Gastroesophageal sphincter (tissue), 4 donors: Measurements from ENCODE around the gene MCM3. TPM values are rescaled to one million over a fixed set of nuclear protein-coding genes. Genes with fewer than 3 reads are reported as not detected.

ENCODE experiments used
- ATAC-seq: fragments of 150-250 bp; one replicate; pipeline ENCODE4 v1.9.1; 2016; ENCODE audit warnings: mild to moderate bottlenecking, moderate library complexity
- H3K27ac ChIP-seq, 4 donors: fragments of 200-600 bp; sonication (generic) in 3 of 4; 1 replicate in 3 of 4; 2 replicates in 1 of 4; pipeline ENCODE4 v1.5.1; 2016 to 2019
- H3K27me3 ChIP-seq: fragments of 200-600 bp; sonication (generic); one replicate; pipeline ENCODE4 v1.5.1; 2019
- H3K36me3 ChIP-seq, 2 donors: fragments of 200-600 bp; sonication (generic); one replicate each; pipeline ENCODE4 v1.5.1; 2019; ENCODE audit warnings: control low read depth in 1 of 2
- H3K4me1 ChIP-seq, 3 donors: fragments of 200-600 bp; sonication (generic); 1 replicate in 2 of 3; 2 replicates in 1 of 3; pipeline ENCODE4 v1.5.1; 2016 to 2019; ENCODE audit warnings: control low read depth in 2 of 3
- H3K4me3 ChIP-seq, 2 donors: fragments of 200-600 bp; sonication (generic); one replicate each; pipeline ENCODE4 v1.5.1; 2019; ENCODE audit warnings: mild to moderate bottlenecking in 1 of 2, moderate library complexity in 1 of 2
- H3K9me3 ChIP-seq, 3 donors: fragments of 200-600 bp; sonication (generic); one replicate each; pipeline ENCODE4 v1.5.1; 2017 to 2019; ENCODE audit warnings: control low read depth in 2 of 3
- EP300 ChIP-seq: sonication (generic); formaldehyde crosslinking; IDR thresholded peaks from one replicate; pipeline ENCODE4 v1.6.1; 2017; ENCODE audit warnings: antibody characterized with exemption, mild to moderate bottlenecking
- POLR2A ChIP-seq, 2 donors: fragments of 450-650 bp; IDR thresholded peaks; one replicate each; pipeline ENCODE4 v1.6.1; 2017; ENCODE audit warnings: antibody characterized with exemption in 2 of 2, mild to moderate bottlenecking in 2 of 2, moderate library complexity in 1 of 2
- POLR2AphosphoS5 ChIP-seq: sonication (generic); formaldehyde crosslinking; IDR thresholded peaks from one replicate; pipeline ENCODE4 v1.6.1; 2017; ENCODE audit warnings: antibody characterized with exemption
- WGBS, 2 donors: methylation state at CpG; one replicate each; pipeline ENCODE4 v1.1.5; 2018; ENCODE audit warnings: low coverage in 1 of 2; 5-methylcytosine and 5-hydroxymethylcytosine counted together
- total RNA-seq, 4 donors: library from RNA; depleted of rRNA; stranded (reverse); fragments of >200 nt; gene quantifications; one replicate each; pipeline ENCODE4 v1.1.0, GENCODE V29; 2016
- TF ChIP-seq, protein P1 (sequence below), 4 experiments: fragments of 200-600 bp in 2 of 4; fragments of 450-650 bp in 2 of 4; sonication (generic) in 1 of 4; IDR thresholded peaks; one replicate each; pipeline ENCODE4 v1.5.1; 2017 to 2019; ENCODE audit warnings: antibody characterized with exemption in 4 of 4, mild to moderate bottlenecking in 2 of 4, moderate library complexity in 2 of 4

Gene MCM3
- total RNA-seq, 4 donors from 2014 or later, result 36.1 to 53.3 (median 45.4) TPM

DNA sequence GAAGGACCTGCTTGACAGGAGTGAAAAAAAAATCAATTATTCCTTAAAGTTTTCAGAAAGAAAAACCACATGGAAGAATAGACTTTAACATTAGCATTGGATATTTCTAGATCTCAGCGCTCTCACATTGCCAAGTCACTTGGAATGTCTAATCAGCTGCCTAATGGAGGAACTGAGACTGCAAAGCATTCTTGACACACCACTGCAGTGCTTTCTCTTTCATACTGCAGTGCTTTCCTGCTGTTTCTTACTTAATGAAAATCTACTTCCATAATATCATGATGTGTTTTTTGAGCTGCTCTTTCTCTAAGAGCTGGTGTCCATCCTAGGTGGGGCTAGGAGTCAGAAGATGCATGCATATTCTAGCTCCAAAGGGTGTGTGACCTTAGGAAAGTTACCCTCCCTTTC is 20.4 kb upstream of the MCM3 start:
- ATAC-seq, result peak; percentile 57
- Histone ChIP-seq H3K4me1 (peaks cover 4 to 22% (median 16%) of the 10 kb centered on the region in 3 donors), H3K27me3 (no peaks in the 10 kb centered on the region), H3K9me3 (no peaks in the 10 kb centered on the region), H3K36me3 (no peaks in the 10 kb centered on the region), H3K27ac (peak overlapping the region; percentile 45 to 74 (median 58)), H3K4me3 (no peak overlapping the region)
- TF ChIP-seq POLR2A (IDR thresholded peaks at IDR 0.05) (no peak), POLR2AphosphoS5 (peak; percentile 9), EP300 (no peak)
- TF ChIP-seq, protein P1, sequence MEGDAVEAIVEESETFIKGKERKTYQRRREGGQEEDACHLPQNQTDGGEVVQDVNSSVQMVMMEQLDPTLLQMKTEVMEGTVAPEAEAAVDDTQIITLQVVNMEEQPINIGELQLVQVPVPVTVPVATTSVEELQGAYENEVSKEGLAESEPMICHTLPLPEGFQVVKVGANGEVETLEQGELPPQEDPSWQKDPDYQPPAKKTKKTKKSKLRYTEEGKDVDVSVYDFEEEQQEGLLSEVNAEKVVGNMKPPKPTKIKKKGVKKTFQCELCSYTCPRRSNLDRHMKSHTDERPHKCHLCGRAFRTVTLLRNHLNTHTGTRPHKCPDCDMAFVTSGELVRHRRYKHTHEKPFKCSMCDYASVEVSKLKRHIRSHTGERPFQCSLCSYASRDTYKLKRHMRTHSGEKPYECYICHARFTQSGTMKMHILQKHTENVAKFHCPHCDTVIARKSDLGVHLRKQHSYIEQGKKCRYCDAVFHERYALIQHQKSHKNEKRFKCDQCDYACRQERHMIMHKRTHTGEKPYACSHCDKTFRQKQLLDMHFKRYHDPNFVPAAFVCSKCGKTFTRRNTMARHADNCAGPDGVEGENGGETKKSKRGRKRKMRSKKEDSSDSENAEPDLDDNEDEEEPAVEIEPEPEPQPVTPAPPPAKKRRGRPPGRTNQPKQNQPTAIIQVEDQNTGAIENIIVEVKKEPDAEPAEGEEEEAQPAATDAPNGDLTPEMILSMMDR (IDR thresholded peaks at IDR 0.05), result no peak
- 13 to 42% methylated on average over 1 of the region's 1 CpG for WGBS, 2 donors

GRCh38 chr6:52303178-52303577 is 18.6 kb upstream of the MCM3 start:
- Histone ChIP-seq H3K4me1 (peaks cover 4 to 22% (median 16%) of the 10 kb centered on the region in 3 donors), H3K27ac (no peak overlapping the region), H3K36me3 (no peaks in the 10 kb centered on the region), H3K4me3 (no peak overlapping the region), H3K9me3 (no peaks in the 10 kb centered on the region), H3K27me3 (no peaks in the 10 kb centered on the region)
- no peak for TF ChIP-seq POLR2A (IDR thresholded peaks at IDR 0.05)
- TF ChIP-seq EP300, result no peak
- no peak for TF ChIP-seq POLR2AphosphoS5
- TF ChIP-seq, protein P1 (IDR thresholded peaks at IDR 0.05), result no peak
- ATAC-seq, result no peak
- WGBS, 2 donors, result 67% methylated on average over 1 of the region's 1 CpG; no CpG with 5 or more reads in 1 of the 2 donors

GRCh38 chr6:52301326-52301725 is 16.8 kb upstream of the MCM3 start:
- TF ChIP-seq, protein P1 (IDR thresholded peaks at IDR 0.05), result no peak
- TF ChIP-seq POLR2A (IDR thresholded peaks at IDR 0.05), result no peak
- no peak for TF ChIP-seq POLR2AphosphoS5
- TF ChIP-seq EP300, result no peak

GRCh38 chr6:52300489-52300931 is 16.0 kb upstream of the MCM3 start:
- ATAC-seq, result no peak
- Histone ChIP-seq H3K36me3 (no peaks in the 10 kb centered on the region), H3K4me1 (peaks cover 4 to 16% (median 15%) of the 10 kb centered on the region in 3 donors), H3K4me3 (no peak overlapping the region), H3K9me3 (no peaks in the 10 kb centered on the region), H3K27ac (no peak overlapping the region), H3K27me3 (no peaks in the 10 kb centered on the region)
- no peak for TF ChIP-seq EP300
- no peak for TF ChIP-seq POLR2A (IDR thresholded peaks at IDR 0.05)
- TF ChIP-seq, protein P1 (IDR thresholded peaks at IDR 0.05), result no peak
- TF ChIP-seq POLR2AphosphoS5, result no peak
- WGBS, 2 donors, result 67% methylated on average over 2 of the region's 2 CpGs; no CpG with 5 or more reads in 1 of the 2 donors

More at GRCh38 chr6:52301326-52301725, 16.8 kb upstream of the MCM3 start:
- 90 to 100% methylated on average over 1 of the region's 1 CpG for WGBS, 2 donors
- no peak for ATAC-seq
- H3K9me3 ChIP-seq, result no peaks in the 10 kb centered on the region
- peaks cover 4 to 22% (median 16%) of the 10 kb centered on the region in 3 donors for H3K4me1 ChIP-seq
- no peaks in the 10 kb centered on the region for H3K36me3 ChIP-seq
- no peaks in the 10 kb centered on the region for H3K27me3 ChIP-seq
- no peak overlapping the region for H3K4me3 ChIP-seq
- no peak overlapping the region for H3K27ac ChIP-seq

GRCh38 chr6:52299653-52300052 is 15.1 kb upstream of the MCM3 start:
- 100% methylated on average over 2 of the region's 3 CpGs; no CpG with 5 or more reads in 1 of the 2 donors for WGBS, 2 donors
- Histone ChIP-seq H3K36me3 (no peaks in the 10 kb centered on the region), H3K4me3 (no peak overlapping the region), H3K27ac (no peak overlapping the region), H3K27me3 (no peaks in the 10 kb centered on the region), H3K9me3 (no peaks in the 10 kb centered on the region), H3K4me1 (peaks cover 0 to 10% (median 6%) of the 10 kb centered on the region in 3 donors)
- ATAC-seq, result no peak
- TF ChIP-seq, protein P1 (IDR thresholded peaks at IDR 0.05), result no peak
